ENCODE results near the gene TNS3. TPM values are rescaled to one million over a fixed set of nuclear protein-coding genes. Genes with fewer than 3 reads are reported as not detected.

Gene TNS3
- total RNA-seq, 1 experiment from 2014 or later = 135 TPM

GRCh38 chr7:47347346-47347745 lies 234.6 kb downstream of the TNS3 start:
- BruUV-seq (replicated peaks) = no TSS peak
- Mint-ChIP-seq H3K36me3 (ENCODE audit: insufficient read depth, unreplicated experiment) (peaks cover 6% of the 10 kb centered on the region), H3K27me3 (ENCODE audit: unreplicated experiment) (no peaks in the 10 kb centered on the region), H3K4me3 (ENCODE audit: low read depth, unreplicated experiment) (no peak overlapping the region), H3K27ac (ENCODE audit: unreplicated experiment) (no peak overlapping the region), H3K9me3 (ENCODE audit: low read depth, unreplicated experiment) (no peaks in the 10 kb centered on the region), H3K4me1 (ENCODE audit: low read depth, unreplicated experiment) (no peaks in the 10 kb centered on the region)
- CTCF ChIA-PET = no interaction called here
- TF ChIP-seq CTCF (IDR thresholded peaks at IDR 0.05; ENCODE audit: unreplicated experiment) = no peak
- DNase-seq = no peak
- intact Hi-C loops (cut with micrococcal nuclease; ENCODE audit: unreplicated experiment) = no loop called here

- Mint-ChIP-seq H3K27ac (ENCODE audit: unreplicated experiment) (no peak overlapping the region), H3K9me3 (ENCODE audit: low read depth, unreplicated experiment) (no peaks in the 10 kb centered on the region), H3K4me1 (ENCODE audit: low read depth, unreplicated experiment) (no peaks in the 10 kb centered on the region), H3K4me3 (ENCODE audit: low read depth, unreplicated experiment) (no peak overlapping the region), H3K36me3 (ENCODE audit: insufficient read depth, unreplicated experiment) (peaks cover 6% of the 10 kb centered on the region), H3K27me3 (ENCODE audit: unreplicated experiment) (no peaks in the 10 kb centered on the region)
- intact Hi-C loops (cut with micrococcal nuclease; ENCODE audit: unreplicated experiment) = no loop called here
- TF ChIP-seq CTCF (IDR thresholded peaks at IDR 0.05; ENCODE audit: unreplicated experiment) = no peak
- BruUV-seq (replicated peaks) = no TSS peak
- CTCF ChIA-PET = no interaction called here
- DNase-seq = no peak
Observed at GRCh38 chr7:47346377-47346914, 235.5 kb downstream of the TNS3 start.

- no TSS peak for BruUV-seq (replicated peaks)
- no peak for DNase-seq
- H3K27me3 Mint-ChIP-seq (ENCODE audit: unreplicated experiment) = no peaks in the 10 kb centered on the region
- CTCF ChIA-PET = interaction anchor here (0.5 kb wide), 1 partner anchor 30 kb away, joined by 3 read pairs; no protein-coding TSS in a partner anchor
- H3K4me3 Mint-ChIP-seq (ENCODE audit: low read depth, unreplicated experiment) = no peak overlapping the region
- H3K4me1 Mint-ChIP-seq (ENCODE audit: low read depth, unreplicated experiment) = no peaks in the 10 kb centered on the region
- no peaks in the 10 kb centered on the region for H3K9me3 Mint-ChIP-seq (ENCODE audit: low read depth, unreplicated experiment)
- intact Hi-C loops (cut with micrococcal nuclease; ENCODE audit: unreplicated experiment) = no loop called here
- H3K27ac Mint-ChIP-seq (ENCODE audit: unreplicated experiment) = no peak overlapping the region
- no peak for TF ChIP-seq CTCF (IDR thresholded peaks at IDR 0.05; ENCODE audit: unreplicated experiment)
- peaks cover 7% of the 10 kb centered on the region for H3K36me3 Mint-ChIP-seq (ENCODE audit: insufficient read depth, unreplicated experiment)
Observed at GRCh38 chr7:47345857-47346298, 236.0 kb downstream of the TNS3 start.

- peaks cover 14% of the 10 kb centered on the region for H3K36me3 Mint-ChIP-seq (ENCODE audit: insufficient read depth, unreplicated experiment)
- H3K27ac Mint-ChIP-seq (ENCODE audit: unreplicated experiment) = no peak overlapping the region
- no peaks in the 10 kb centered on the region for H3K4me1 Mint-ChIP-seq (ENCODE audit: low read depth, unreplicated experiment)
- CTCF ChIA-PET = no interaction called here
- no peak overlapping the region for H3K4me3 Mint-ChIP-seq (ENCODE audit: low read depth, unreplicated experiment)
- intact Hi-C loops (cut with micrococcal nuclease; ENCODE audit: unreplicated experiment) = no loop called here
- DNase-seq = no peak
- no peak for TF ChIP-seq CTCF (IDR thresholded peaks at IDR 0.05; ENCODE audit: unreplicated experiment)
- no TSS peak for BruUV-seq (replicated peaks)
- no peaks in the 10 kb centered on the region for H3K27me3 Mint-ChIP-seq (ENCODE audit: unreplicated experiment)
- no peaks in the 10 kb centered on the region for H3K9me3 Mint-ChIP-seq (ENCODE audit: low read depth, unreplicated experiment)
Observed at GRCh38 chr7:47344171-47344955, 237.5 kb downstream of the TNS3 start.
